Neural cell (in vitro differentiated cells): ENCODE data around the gene IGFBP2. TPM values are rescaled to one million over a fixed set of nuclear protein-coding genes. Genes with fewer than 3 reads are reported as not detected.

Experiments
- H2AFZ ChIP-seq: fragments of 200-600, 300-800 bp; sonication (generic), shearing (Covaris generic); 2 replicates; pipeline ENCODE4 v1.6.0; 2014; ENCODE audit warnings: low read depth, mild to moderate bottlenecking, antibody characterized with exemption, low read length, moderate library complexity
- H3F3A ChIP-seq: fragments of 200-600 bp; shearing (Covaris generic); 2 replicates; pipeline ENCODE4 v1.6.1; 2016; ENCODE audit warnings: mild to moderate bottlenecking, moderate library complexity, mixed read lengths, antibody characterized with exemption, low read length; ENCODE audit not compliant: insufficient read depth, poor library complexity, severe bottlenecking
- H3K27ac ChIP-seq: fragments of 200-600, 300-800 bp; sonication (generic), shearing (Covaris generic); 2 replicates; pipeline ENCODE4 v1.5.1; 2014; ENCODE audit warnings: mild to moderate bottlenecking, low read length, moderate library complexity
- H3K27me3 ChIP-seq: fragments of 300-800, 200-600 bp; sonication (generic), shearing (Covaris generic); 2 replicates; pipeline ENCODE4 v1.6.0; 2014; ENCODE audit warnings: mild to moderate bottlenecking, low read depth, low read length, moderate library complexity; ENCODE audit not compliant: insufficient read depth
- H3K36me3 ChIP-seq: fragments of 300-800, 200-600 bp; sonication (generic), shearing (Covaris generic); 2 replicates; pipeline ENCODE4 v1.5.1; 2014; ENCODE audit warnings: mild to moderate bottlenecking, antibody characterized with exemption, low read length, moderate library complexity; ENCODE audit not compliant: insufficient read depth
- H3K4me2 ChIP-seq: fragments of 300-800, 200-600 bp; sonication (generic), shearing (Covaris generic); 2 replicates; pipeline ENCODE4 v1.6.0; 2014; ENCODE audit warnings: mild to moderate bottlenecking, low read length
- H3K4me3 ChIP-seq: fragments of 300-800, 200-600 bp; sonication (generic), shearing (Covaris generic); 2 replicates; pipeline ENCODE4 v1.5.1; 2014; ENCODE audit warnings: mild to moderate bottlenecking, low read length, moderate library complexity
- H3K79me2 ChIP-seq: fragments of 200-600 bp; shearing (Covaris generic); replicated peaks from 2 replicates; pipeline ENCODE4 v1.6.0; 2014; ENCODE audit warnings: mild to moderate bottlenecking, low read length, moderate library complexity; ENCODE audit not compliant: insufficient read depth
- H3K9ac ChIP-seq: fragments of 300-800, 200-600 bp; sonication (generic), shearing (Covaris generic); 2 replicates; pipeline ENCODE4 v1.6.1; 2016; ENCODE audit warnings: mild to moderate bottlenecking, low read length, mixed read lengths
- H3K9me2 ChIP-seq: fragments of 200-600 bp; shearing (Covaris generic); 2 replicates; pipeline ENCODE4 v1.6.1; 2016; ENCODE audit warnings: mild to moderate bottlenecking, low read length, mixed read lengths; ENCODE audit not compliant: insufficient read depth
- H3K9me3 ChIP-seq: fragments of 200-600, 300-800 bp; sonication (generic), shearing (Covaris generic); 2 replicates; pipeline ENCODE4 v1.6.1; 2016; ENCODE audit warnings: mild to moderate bottlenecking, mixed run types, low read length, moderate library complexity, mixed read lengths
- H4K20me1 ChIP-seq: fragments of 200-600 bp; shearing (Covaris generic); 2 replicates; pipeline ENCODE4 v1.6.1; 2016; ENCODE audit warnings: mild to moderate bottlenecking, mixed run types; ENCODE audit not compliant: insufficient read depth
- EP300 ChIP-seq: fragments of 450-650 bp; conservative IDR thresholded peaks from 2 replicates; pipeline ENCODE4 v1.6.1; 2014; ENCODE audit warnings: antibody characterized with exemption, mild to moderate bottlenecking, moderate library complexity; ENCODE audit not compliant: poor library complexity, severe bottlenecking
- EZH2 ChIP-seq: fragments of 200-600, 300-800 bp; shearing (Covaris generic), sonication (generic); IDR thresholded peaks from 2 replicates; pipeline ENCODE4 v1.6.1; 2014; ENCODE audit warnings: antibody characterized with exemption, low read length, borderline replicate concordance, mild to moderate bottlenecking; ENCODE audit not compliant: insufficient read depth, poor library complexity, severe bottlenecking
- MXI1 ChIP-seq: fragments of 450-650 bp; conservative IDR thresholded peaks from 2 replicates; pipeline ENCODE4 v1.6.1; 2014; ENCODE audit warnings: antibody characterized with exemption, mild to moderate bottlenecking; ENCODE audit not compliant: poor library complexity, severe bottlenecking
- POLR2AphosphoS5 ChIP-seq: IDR thresholded peaks from 2 replicates; pipeline ENCODE4 v1.6.1; 2012
- RAD21 ChIP-seq: fragments of 450-650 bp; conservative IDR thresholded peaks from 2 replicates; pipeline ENCODE4 v1.6.1; 2014; ENCODE audit warnings: antibody characterized with exemption, mild to moderate bottlenecking, moderate library complexity
- SMC3 ChIP-seq: fragments of 450-650 bp; conservative IDR thresholded peaks from 2 replicates; pipeline ENCODE4 v1.6.1; 2014; ENCODE audit warnings: antibody characterized with exemption, mild to moderate bottlenecking, moderate library complexity; ENCODE audit not compliant: poor library complexity
- TAF1 ChIP-seq: IDR thresholded peaks from 2 replicates; pipeline ENCODE4 v1.6.1; 2012; ENCODE audit warnings: low read depth
- polyA plus RNA-seq: library from polyadenylated mRNA; depleted of rRNA; stranded (reverse); fragments of >200 nt; gene quantifications from 2 replicates; pipeline ENCODE4 v1.2.3, GENCODE V29; 2014
- TF ChIP-seq, protein P1 (sequence below): IDR thresholded peaks from 2 replicates; pipeline ENCODE4 v1.6.1; 2012; ENCODE audit warnings: borderline replicate concordance
- TF ChIP-seq, protein P2 (sequence below): fragments of 450-650 bp; IDR thresholded peaks from 2 replicates; pipeline ENCODE4 v1.5.1; 2014; ENCODE audit warnings: antibody characterized with exemption, mild to moderate bottlenecking, moderate library complexity; ENCODE audit not compliant: poor library complexity, severe bottlenecking

IGFBP2 gene
- polyA plus RNA-seq, 1 donor from 2014 or later, result 150 TPM

DNA sequence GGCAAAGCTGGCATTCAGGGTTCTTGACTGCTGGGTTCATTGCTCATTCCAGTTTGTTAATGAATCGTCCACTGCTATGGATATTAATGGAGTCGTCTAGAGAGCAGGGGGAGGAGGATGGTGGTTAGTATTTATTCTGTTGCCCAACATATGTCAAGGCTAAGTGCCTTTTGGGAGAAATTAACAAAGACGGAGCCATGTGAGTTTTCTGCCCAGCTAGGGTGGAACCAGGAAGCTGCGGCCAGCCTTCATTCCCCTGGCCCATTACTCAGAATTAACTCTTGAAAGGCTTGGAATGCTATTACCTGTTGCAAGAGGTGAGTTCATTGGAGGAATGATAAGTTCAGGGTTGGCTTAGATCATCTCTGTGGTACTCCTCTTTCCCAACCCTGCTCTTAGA is 19.3 kb downstream of the IGFBP2 start:
- no peaks in the 10 kb centered on the region for H3K9me2 ChIP-seq
- H3K27me3 ChIP-seq, result no peaks in the 10 kb centered on the region
- H4K20me1 ChIP-seq, result no peaks in the 10 kb centered on the region
- H3K36me3 ChIP-seq, result no peaks in the 10 kb centered on the region
- no peak for TF ChIP-seq TAF1
- TF ChIP-seq POLR2AphosphoS5, result no peak
- TF ChIP-seq, protein P1, sequence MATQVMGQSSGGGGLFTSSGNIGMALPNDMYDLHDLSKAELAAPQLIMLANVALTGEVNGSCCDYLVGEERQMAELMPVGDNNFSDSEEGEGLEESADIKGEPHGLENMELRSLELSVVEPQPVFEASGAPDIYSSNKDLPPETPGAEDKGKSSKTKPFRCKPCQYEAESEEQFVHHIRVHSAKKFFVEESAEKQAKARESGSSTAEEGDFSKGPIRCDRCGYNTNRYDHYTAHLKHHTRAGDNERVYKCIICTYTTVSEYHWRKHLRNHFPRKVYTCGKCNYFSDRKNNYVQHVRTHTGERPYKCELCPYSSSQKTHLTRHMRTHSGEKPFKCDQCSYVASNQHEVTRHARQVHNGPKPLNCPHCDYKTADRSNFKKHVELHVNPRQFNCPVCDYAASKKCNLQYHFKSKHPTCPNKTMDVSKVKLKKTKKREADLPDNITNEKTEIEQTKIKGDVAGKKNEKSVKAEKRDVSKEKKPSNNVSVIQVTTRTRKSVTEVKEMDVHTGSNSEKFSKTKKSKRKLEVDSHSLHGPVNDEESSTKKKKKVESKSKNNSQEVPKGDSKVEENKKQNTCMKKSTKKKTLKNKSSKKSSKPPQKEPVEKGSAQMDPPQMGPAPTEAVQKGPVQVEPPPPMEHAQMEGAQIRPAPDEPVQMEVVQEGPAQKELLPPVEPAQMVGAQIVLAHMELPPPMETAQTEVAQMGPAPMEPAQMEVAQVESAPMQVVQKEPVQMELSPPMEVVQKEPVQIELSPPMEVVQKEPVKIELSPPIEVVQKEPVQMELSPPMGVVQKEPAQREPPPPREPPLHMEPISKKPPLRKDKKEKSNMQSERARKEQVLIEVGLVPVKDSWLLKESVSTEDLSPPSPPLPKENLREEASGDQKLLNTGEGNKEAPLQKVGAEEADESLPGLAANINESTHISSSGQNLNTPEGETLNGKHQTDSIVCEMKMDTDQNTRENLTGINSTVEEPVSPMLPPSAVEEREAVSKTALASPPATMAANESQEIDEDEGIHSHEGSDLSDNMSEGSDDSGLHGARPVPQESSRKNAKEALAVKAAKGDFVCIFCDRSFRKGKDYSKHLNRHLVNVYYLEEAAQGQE, result no peak
- no peak for TF ChIP-seq EZH2
- no peak for TF ChIP-seq RAD21
- TF ChIP-seq, protein P2, sequence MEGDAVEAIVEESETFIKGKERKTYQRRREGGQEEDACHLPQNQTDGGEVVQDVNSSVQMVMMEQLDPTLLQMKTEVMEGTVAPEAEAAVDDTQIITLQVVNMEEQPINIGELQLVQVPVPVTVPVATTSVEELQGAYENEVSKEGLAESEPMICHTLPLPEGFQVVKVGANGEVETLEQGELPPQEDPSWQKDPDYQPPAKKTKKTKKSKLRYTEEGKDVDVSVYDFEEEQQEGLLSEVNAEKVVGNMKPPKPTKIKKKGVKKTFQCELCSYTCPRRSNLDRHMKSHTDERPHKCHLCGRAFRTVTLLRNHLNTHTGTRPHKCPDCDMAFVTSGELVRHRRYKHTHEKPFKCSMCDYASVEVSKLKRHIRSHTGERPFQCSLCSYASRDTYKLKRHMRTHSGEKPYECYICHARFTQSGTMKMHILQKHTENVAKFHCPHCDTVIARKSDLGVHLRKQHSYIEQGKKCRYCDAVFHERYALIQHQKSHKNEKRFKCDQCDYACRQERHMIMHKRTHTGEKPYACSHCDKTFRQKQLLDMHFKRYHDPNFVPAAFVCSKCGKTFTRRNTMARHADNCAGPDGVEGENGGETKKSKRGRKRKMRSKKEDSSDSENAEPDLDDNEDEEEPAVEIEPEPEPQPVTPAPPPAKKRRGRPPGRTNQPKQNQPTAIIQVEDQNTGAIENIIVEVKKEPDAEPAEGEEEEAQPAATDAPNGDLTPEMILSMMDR, result no peak
- no peak for TF ChIP-seq EP300
- TF ChIP-seq SMC3, result no peak
- no peak for TF ChIP-seq MXI1
- H2AFZ ChIP-seq, result no peak overlapping the region
- peaks cover 44% of the 10 kb centered on the region for H3K79me2 ChIP-seq
- H3K4me3 ChIP-seq, result no peak overlapping the region
- H3K9me3 ChIP-seq, result no peaks in the 10 kb centered on the region
- no peak overlapping the region for H3K4me2 ChIP-seq
- no peak overlapping the region for H3K9ac ChIP-seq
- H3K27ac ChIP-seq, result no peak overlapping the region
- no peaks in the 10 kb centered on the region for H3F3A ChIP-seq

DNA sequence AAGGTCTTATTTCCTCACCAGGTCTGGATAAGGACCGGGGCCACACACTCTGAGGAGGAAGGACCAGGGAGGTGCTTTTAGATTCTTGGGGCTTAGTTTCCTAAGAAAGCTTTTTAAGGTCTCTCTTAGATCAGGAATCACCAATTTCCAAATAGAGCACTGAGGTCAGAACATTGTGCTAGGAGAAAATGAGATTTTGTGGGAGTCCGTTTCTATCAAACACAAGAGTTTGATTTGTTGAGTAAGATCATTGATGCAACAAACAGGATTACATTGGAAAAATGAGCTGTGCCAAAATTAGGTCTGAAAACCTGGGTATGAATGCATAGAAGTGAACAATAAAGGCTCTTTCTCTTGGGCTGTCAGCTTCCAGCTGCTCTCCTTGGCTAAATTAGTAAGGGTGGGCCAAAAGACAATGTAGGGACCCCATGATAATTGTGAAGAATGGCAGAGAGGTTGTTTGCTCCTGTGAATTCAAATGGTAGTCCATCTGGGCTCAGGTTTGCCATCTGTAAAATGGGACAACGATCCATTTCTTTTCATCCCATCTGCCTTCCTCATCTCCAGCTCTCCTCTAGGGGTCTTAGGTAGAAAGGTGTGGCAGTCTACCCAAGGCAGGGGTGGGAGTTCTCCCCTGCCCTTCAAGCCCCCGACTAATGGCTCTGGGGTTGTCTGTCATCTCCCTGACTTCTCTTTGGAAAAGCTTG is 20.0 kb downstream of the IGFBP2 start:
- Histone ChIP-seq H3K9ac (no peak overlapping the region), H3F3A (no peaks in the 10 kb centered on the region), H3K9me3 (no peaks in the 10 kb centered on the region), H3K27ac (no peak overlapping the region), H3K27me3 (no peaks in the 10 kb centered on the region), H3K36me3 (no peaks in the 10 kb centered on the region), H2AFZ (no peak overlapping the region), H3K9me2 (no peaks in the 10 kb centered on the region), H3K4me2 (no peak overlapping the region), H3K4me3 (no peak overlapping the region), H4K20me1 (no peaks in the 10 kb centered on the region), H3K79me2 (peaks cover 47% of the 10 kb centered on the region)
- no peak for TF ChIP-seq SMC3
- no peak for TF ChIP-seq EP300
- no peak for TF ChIP-seq MXI1
- TF ChIP-seq TAF1, result no peak
- TF ChIP-seq, protein P2, result no peak
